ENCODE data around the gene USE1.
"Not testable (repeated sequence)": the region's sequence is repeated elsewhere in the genome, so short reads cannot be mapped to it uniquely, and the experiment has no call there.

USE1 gene

GRCh38 chr19:17215127-17215971 is at the start of gene USE1:
TSS of gene USE1 (plus strand) at chr19:17215357. CDS start at chr19:17215406, 49 bp downstream.
- Mint-ChIP-seq H3K9me3 (peaks cover 0 to 2% of the 10 kb centered on the region in 2 donors), H3K4me1 (peaks cover 12 to 32% of the 10 kb centered on the region in 2 donors), H3K27me3 (no peaks in the 10 kb centered on the region), H3K27ac (peak within 1 kb of the TSS; percentile 94), H3K4me3 (peak within 1 kb of the TSS; percentile 86 to 90), H3K36me3 (peaks cover 36 to 59% of the 10 kb centered on the region in 2 donors)
- DNase-seq (peak; percentile 83), ATAC-seq (replicated peaks) (peak; percentile 94 to 98)

GRCh38 chr19:17165715-17166114 is 49.4 kb upstream of the USE1 start:
- H3K36me3 Mint-ChIP-seq = peaks cover 56 to 67% of the 10 kb centered on the region in 2 donors
- no peaks in the 10 kb centered on the region for H3K27me3 Mint-ChIP-seq
- no peak overlapping the region for H3K4me3 Mint-ChIP-seq
- no peaks in the 10 kb centered on the region for H3K9me3 Mint-ChIP-seq
- no peak overlapping the region for H3K27ac Mint-ChIP-seq
- H3K4me1 Mint-ChIP-seq = peaks cover 2 to 7% of the 10 kb centered on the region in 2 donors
- ATAC-seq (replicated peaks) = no peak
- DNase-seq = no peak

GRCh38 chr19:17170538-17171297 is 44.4 kb upstream of the USE1 start:
- Mint-ChIP-seq H3K36me3 (peaks cover 42 to 58% of the 10 kb centered on the region in 2 donors), H3K4me1 (peaks cover 7 to 15% of the 10 kb centered on the region in 2 donors), H3K27me3 (no peaks in the 10 kb centered on the region), H3K9me3 (no peaks in the 10 kb centered on the region), H3K27ac (peak overlapping the region; percentile 91), H3K4me3 (peak overlapping the region in 1 of 2 donors; percentile 49)
- peak; percentile 87 to 90 for ATAC-seq (replicated peaks)
- DNase-seq = peak; percentile 22

GRCh38 chr19:17171874-17172273 is 43.3 kb upstream of the USE1 start:
- Mint-ChIP-seq H3K27me3 (no peaks in the 10 kb centered on the region), H3K27ac (no peak overlapping the region), H3K9me3 (no peaks in the 10 kb centered on the region), H3K36me3 (peaks cover 50 to 65% of the 10 kb centered on the region in 2 donors), H3K4me1 (peaks cover 7 to 15% of the 10 kb centered on the region in 2 donors), H3K4me3 (no peak overlapping the region)
- ATAC-seq (replicated peaks) = no peak
- DNase-seq = no peak

GRCh38 chr19:17172624-17173345 is 42.4 kb upstream of the USE1 start:
- ATAC-seq (replicated peaks) (no peak), DNase-seq (no peak)
- Mint-ChIP-seq H3K36me3 (peaks cover 57 to 66% of the 10 kb centered on the region in 2 donors), H3K9me3 (no peaks in the 10 kb centered on the region), H3K27me3 (no peaks in the 10 kb centered on the region), H3K27ac (peak overlapping the region; percentile 70), H3K4me3 (no peak overlapping the region), H3K4me1 (peaks cover 7 to 15% of the 10 kb centered on the region in 2 donors)

GRCh38 chr19:17178291-17178690 is 36.9 kb upstream of the USE1 start:
- Mint-ChIP-seq H3K27me3 (no peaks in the 10 kb centered on the region), H3K4me1 (peaks cover 6 to 10% of the 10 kb centered on the region in 2 donors), H3K27ac (no peak overlapping the region), H3K9me3 (no peaks in the 10 kb centered on the region), H3K36me3 (peaks cover 42 to 46% of the 10 kb centered on the region in 2 donors), H3K4me3 (no peak overlapping the region)
- ATAC-seq (replicated peaks) (no peak), DNase-seq (no peak)

- no peaks in the 10 kb centered on the region for H3K27me3 Mint-ChIP-seq
- peak overlapping the region; percentile 76 for H3K27ac Mint-ChIP-seq
- DNase-seq (no peak), ATAC-seq (replicated peaks) (no peak)
- H3K4me1 Mint-ChIP-seq = peaks cover 21 to 30% of the 10 kb centered on the region in 2 donors
- H3K36me3 Mint-ChIP-seq = peaks cover 42 to 50% of the 10 kb centered on the region in 2 donors
- H3K9me3 Mint-ChIP-seq = no peaks in the 10 kb centered on the region
- H3K4me3 Mint-ChIP-seq = no peak overlapping the region
These were observed 34.0 kb upstream of the USE1 start for GRCh38 chr19:17180997-17181702.

GRCh38 chr19:17183271-17183761 is 31.8 kb upstream of the USE1 start:
- peaks cover 37 to 54% of the 10 kb centered on the region in 2 donors for H3K36me3 Mint-ChIP-seq
- DNase-seq = peak; percentile 43

GRCh38 chr19:17183858-17184321 is 31.3 kb upstream of the USE1 start:
- Mint-ChIP-seq H3K27ac (peak overlapping the region; percentile 98), H3K36me3 (peaks cover 38 to 53% of the 10 kb centered on the region in 2 donors), H3K4me1 (peaks cover 21 to 35% of the 10 kb centered on the region in 2 donors), H3K4me3 (peak overlapping the region; percentile 82 to 83), H3K27me3 (no peaks in the 10 kb centered on the region), H3K9me3 (no peaks in the 10 kb centered on the region)
- peak; percentile 74 for DNase-seq
- ATAC-seq (replicated peaks) = peak; percentile 89 to 90

More at GRCh38 chr19:17183271-17183761, 31.8 kb upstream of the USE1 start:
- Mint-ChIP-seq H3K27me3 (no peaks in the 10 kb centered on the region), H3K4me3 (peak overlapping the region; percentile 82 to 83), H3K4me1 (peaks cover 21 to 35% of the 10 kb centered on the region in 2 donors), H3K27ac (peak overlapping the region; percentile 98), H3K9me3 (no peaks in the 10 kb centered on the region)
- ATAC-seq (replicated peaks) = peak; percentile 58 to 65

- peak overlapping the region; percentile 82 to 83 for H3K4me3 Mint-ChIP-seq
- H3K4me1 Mint-ChIP-seq = peaks cover 21 to 35% of the 10 kb centered on the region in 2 donors
- DNase-seq = peak; percentile 28
- ATAC-seq (replicated peaks) = peak; percentile 61 to 64
- H3K36me3 Mint-ChIP-seq = peaks cover 38 to 53% of the 10 kb centered on the region in 2 donors
- H3K27ac Mint-ChIP-seq = peak overlapping the region; percentile 98
- H3K9me3 Mint-ChIP-seq = no peaks in the 10 kb centered on the region
- H3K27me3 Mint-ChIP-seq = no peaks in the 10 kb centered on the region
These were observed 30.8 kb upstream of the USE1 start for GRCh38 chr19:17184371-17184841.

GRCh38 chr19:17185590-17185989 is 29.6 kb upstream of the USE1 start:
- Mint-ChIP-seq H3K4me3 (no peak overlapping the region), H3K4me1 (peaks cover 21 to 35% of the 10 kb centered on the region in 2 donors), H3K27me3 (no peaks in the 10 kb centered on the region), H3K9me3 (no peaks in the 10 kb centered on the region), H3K27ac (no peak overlapping the region), H3K36me3 (peaks cover 39 to 57% of the 10 kb centered on the region in 2 donors)
- DNase-seq (no peak), ATAC-seq (replicated peaks) (no peak)

- H3K27me3 Mint-ChIP-seq, DNase-seq, H3K4me3 Mint-ChIP-seq, H3K4me1 Mint-ChIP-seq, H3K27ac Mint-ChIP-seq, H3K9me3 Mint-ChIP-seq: not testable (repeated sequence)
- peak in 1 of 2 donors; percentile 23 for ATAC-seq (replicated peaks)
- H3K36me3 Mint-ChIP-seq = peaks cover 46 to 59% of the 10 kb centered on the region in 2 donors
These were observed 23.4 kb upstream of the USE1 start for GRCh38 chr19:17191736-17192135.

GRCh38 chr19:17192751-17193150 is 22.4 kb upstream of the USE1 start:
- Mint-ChIP-seq H3K27me3 (no peaks in the 10 kb centered on the region), H3K4me3 (no peak overlapping the region), H3K4me1 (peaks cover 11 to 14% of the 10 kb centered on the region in 2 donors), H3K27ac (no peak overlapping the region), H3K36me3 (peaks cover 48 to 60% of the 10 kb centered on the region in 2 donors), H3K9me3 (no peaks in the 10 kb centered on the region)
- no peak for DNase-seq
- no peak for ATAC-seq (replicated peaks)
